ENCODE data around the gene AJAP1. TPM values are rescaled to one million over a fixed set of nuclear protein-coding genes. Genes with fewer than 3 reads are reported as not detected.

AJAP1 gene
- total RNA-seq, 1 experiment from 2014 or later = not detected

GRCh38 chr1:4837752-4838151 lies 183.3 kb downstream of the AJAP1 start:
- Histone ChIP-seq H3K27me3 (ENCODE audit: insufficient read depth, low read length) (no peaks in the 10 kb centered on the region), H3K9me3 (ENCODE audit: control insufficient read depth in 1 of 2, insufficient read depth in 1 of 2, low read depth in 1 of 2, low read length in 2 of 2) (peaks cover 0 to 4% of the 10 kb centered on the region in 2 experiments; a peak in 2 of 4 replicates), H4K20me1 (ENCODE audit: insufficient read depth) (no peaks in the 10 kb centered on the region), H3K36me3 (ENCODE audit: control insufficient read depth in 1 of 2, insufficient read depth in 2 of 2, low read length in 2 of 2) (no peaks in the 10 kb centered on the region), H3K9me2 (ENCODE audit: insufficient read depth) (no peaks in the 10 kb centered on the region), H3K9ac (ENCODE audit: low read length) (no peak overlapping the region), H3K4me3 (replicated peaks in 1 of 2; ENCODE audit: low read depth in 1 of 2, low read length in 2 of 2) (no peak overlapping the region), H2AFZ (ENCODE audit: low read depth, low read length, poor library complexity, severe bottlenecking) (no peak overlapping the region), H3K4me1 (ENCODE audit: control insufficient read depth in 1 of 2, insufficient read depth in 2 of 2, low read length in 2 of 2) (no peaks in the 10 kb centered on the region), H3K4me2 (ENCODE audit: low read length) (no peak overlapping the region), H3K79me2 (ENCODE audit: insufficient read depth, low read length) (no peaks in the 10 kb centered on the region), H3K27ac (ENCODE audit: low read depth, low read length) (no peak overlapping the region)
- ATAC-seq = no peak
- intact Hi-C loops (cut with micrococcal nuclease) = no loop called here
- RAD21 ChIA-PET (ENCODE audit: low non-redundant PET in 1 of 2, low total read pairs in 2 of 2, uncharacterized antibody in 2 of 2, unreplicated experiment in 2 of 2) = no interaction called here
- TF ChIP-seq POLR2A (IDR thresholded peaks at IDR 0.05; ENCODE audit: borderline replicate concordance, extremely low read depth, insufficient read depth, insufficient read length) = no peak
- TF ChIP-seq EGR1 (IDR thresholded peaks at IDR 0.05; ENCODE audit: low read depth) = no peak
- no peak for TF ChIP-seq ZNF274 (IDR thresholded peaks at IDR 0.05; ENCODE audit: low read depth, low read length)
- TF ChIP-seq EZH2 (IDR thresholded peaks at IDR 0.05) = no peak
- no peak for TF ChIP-seq ZFX (IDR thresholded peaks at IDR 0.05)
- no peak for TF ChIP-seq CTCF (IDR thresholded peaks at IDR 0.05 in 2 of 3, conservative IDR thresholded peaks at IDR 0.05 in 1 of 3; ENCODE audit: borderline replicate concordance in 1 of 3, insufficient read depth in 1 of 3, low read depth in 2 of 3, low read length in 2 of 3)
- TF ChIP-seq JUND (IDR thresholded peaks at IDR 0.05) = no peak
- no peak for TF ChIP-seq YY1 (IDR thresholded peaks at IDR 0.05; ENCODE audit: extremely low read depth, insufficient replicate concordance, low read depth, low read length)
- TF ChIP-seq CEBPB (IDR thresholded peaks at IDR 0.05; ENCODE audit: low read depth) = no peak
- TF ChIP-seq CBX3 (IDR thresholded peaks at IDR 0.05; ENCODE audit: low read depth) = no peak
- no peak for DNase-seq (ENCODE audit: low read depth, low spot score)
- CTCF ChIA-PET = no interaction called here
- POLR2A ChIA-PET = no interaction called here
- BruUV-seq (replicated peaks) = no TSS peak

DNA sequence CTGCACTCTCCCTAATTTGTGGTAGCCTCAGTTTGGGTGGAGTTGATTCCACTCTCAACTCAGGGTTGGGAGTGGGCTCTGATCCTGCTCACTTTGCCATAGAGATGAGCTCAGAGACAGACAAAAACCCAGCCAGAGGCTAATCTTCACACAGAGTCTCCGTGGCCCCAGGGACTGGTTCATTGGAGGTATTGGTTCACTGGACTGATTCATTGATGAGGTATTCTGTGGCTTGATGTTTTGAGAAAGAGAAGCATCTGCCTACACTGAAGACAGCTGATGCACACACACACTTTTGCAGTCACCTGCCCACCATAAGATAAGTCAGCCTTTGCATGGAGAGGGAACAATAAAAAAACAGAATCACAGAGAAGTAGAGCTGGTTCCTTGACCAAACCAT lies 183.8 kb downstream of the AJAP1 start:
- H4K20me1 ChIP-seq (ENCODE audit: insufficient read depth) = no peaks in the 10 kb centered on the region
- no peak overlapping the region for H2AFZ ChIP-seq (ENCODE audit: low read depth, low read length, poor library complexity, severe bottlenecking)
- ChIA-PET RAD21 (ENCODE audit: low non-redundant PET in 1 of 2, low total read pairs in 2 of 2, uncharacterized antibody in 2 of 2, unreplicated experiment in 2 of 2) (no interaction called here), POLR2A (no interaction called here), CTCF (no interaction called here)
- no peak for DNase-seq (ENCODE audit: low read depth, low spot score)
- BruUV-seq (replicated peaks) = no TSS peak
- no peaks in the 10 kb centered on the region for H3K4me1 ChIP-seq (ENCODE audit: control insufficient read depth in 1 of 2, insufficient read depth in 2 of 2, low read length in 2 of 2)
- H3K27me3 ChIP-seq (ENCODE audit: insufficient read depth, low read length) = no peaks in the 10 kb centered on the region
- H3K79me2 ChIP-seq (ENCODE audit: insufficient read depth, low read length) = no peaks in the 10 kb centered on the region
- intact Hi-C loops (cut with micrococcal nuclease) = no loop called here
- H3K4me3 ChIP-seq (replicated peaks in 1 of 2; ENCODE audit: low read depth in 1 of 2, low read length in 2 of 2) = no peak overlapping the region
- no peak for TF ChIP-seq ZNF274 (IDR thresholded peaks at IDR 0.05; ENCODE audit: low read depth, low read length)
- no peak for TF ChIP-seq TCF7L2 (IDR thresholded peaks at IDR 0.05; ENCODE audit: borderline replicate concordance, extremely low read depth, insufficient read depth, insufficient read length)
- no peak for TF ChIP-seq REST (IDR thresholded peaks at IDR 0.05; ENCODE audit: low read depth)
- TF ChIP-seq POLR2A (IDR thresholded peaks at IDR 0.05; ENCODE audit: borderline replicate concordance, extremely low read depth, insufficient read depth, insufficient read length) = no peak
- no peak for TF ChIP-seq POLR2AphosphoS5 (IDR thresholded peaks at IDR 0.05; ENCODE audit: low read depth, low read length)
- no peak for TF ChIP-seq RAD21 (IDR thresholded peaks at IDR 0.05; ENCODE audit: low read depth)
- no peak overlapping the region for H3K9ac ChIP-seq (ENCODE audit: low read length)
- H3K36me3 ChIP-seq (ENCODE audit: control insufficient read depth in 1 of 2, insufficient read depth in 2 of 2, low read length in 2 of 2) = no peaks in the 10 kb centered on the region
- peaks cover 0 to 4% of the 10 kb centered on the region in 2 experiments; a peak in 2 of 4 replicates for H3K9me3 ChIP-seq (ENCODE audit: control insufficient read depth in 1 of 2, insufficient read depth in 1 of 2, low read depth in 1 of 2, low read length in 2 of 2)
- no peak for ATAC-seq
- no peaks in the 10 kb centered on the region for H3K9me2 ChIP-seq (ENCODE audit: insufficient read depth)
- H3K4me2 ChIP-seq (ENCODE audit: low read length) = no peak overlapping the region
- H3K27ac ChIP-seq (ENCODE audit: low read depth, low read length) = no peak overlapping the region

Data from HCT116 (cell line).